HS-5 (cell line): ENCODE measurements around the gene EXT2.

Experiments used
- DNase-seq: peaks from one replicate; pipeline ENCODE4 v3.0.0-alpha.2; 2012; ENCODE audit warnings: low read depth

Gene EXT2

GRCh38 chr11:44133335-44133946 is 38.0 kb downstream of the EXT2 start:
- DNase-seq, result no peak

GRCh38 chr11:44134625-44135024 is 39.1 kb downstream of the EXT2 start:
- DNase-seq, result no peak

GRCh38 chr11:44136176-44136945 is 40.9 kb downstream of the EXT2 start:
- DNase-seq, result no peak

GRCh38 chr11:44137057-44137456 is 41.6 kb downstream of the EXT2 start:
- DNase-seq, result no peak

- no peak for DNase-seq
These were observed 42.8 kb downstream of the EXT2 start for GRCh38 chr11:44138286-44138685.

GRCh38 chr11:44138980-44139379 is 43.5 kb downstream of the EXT2 start:
- DNase-seq, result no peak

GRCh38 chr11:44139565-44140330 is 44.3 kb downstream of the EXT2 start:
- no peak for DNase-seq

- DNase-seq, result no peak
These were observed 44.9 kb downstream of the EXT2 start for GRCh38 chr11:44140372-44140771.

- no peak for DNase-seq
These were observed 45.3 kb downstream of the EXT2 start for GRCh38 chr11:44140805-44141204.

GRCh38 chr11:44143987-44144909 is 48.8 kb downstream of the EXT2 start:
- DNase-seq, result no peak

- DNase-seq, result no peak
These were observed 49.7 kb downstream of the EXT2 start for GRCh38 chr11:44145011-44145775.

- no peak for DNase-seq
These were observed 51.5 kb downstream of the EXT2 start for GRCh38 chr11:44146931-44147330.

GRCh38 chr11:44147751-44148150 is 52.3 kb downstream of the EXT2 start:
- DNase-seq, result no peak

- no peak for DNase-seq
These were observed 54.2 kb downstream of the EXT2 start for GRCh38 chr11:44149651-44150050.

- no peak for DNase-seq
These were observed 54.9 kb downstream of the EXT2 start for GRCh38 chr11:44150401-44150800.

- DNase-seq, result no peak
These were observed 61.5 kb downstream of the EXT2 start for GRCh38 chr11:44157019-44157418.

GRCh38 chr11:44158384-44158783 is 62.9 kb downstream of the EXT2 start:
- no peak for DNase-seq

- DNase-seq, result no peak
These were observed 64.6 kb downstream of the EXT2 start for GRCh38 chr11:44159848-44160721.

- no peak for DNase-seq
These were observed 66.5 kb downstream of the EXT2 start for GRCh38 chr11:44162004-44162403.

- no peak for DNase-seq
These were observed 67.2 kb downstream of the EXT2 start for GRCh38 chr11:44162662-44163061.
